ENCODE results near the gene GMPPA.
A peak's percentile ranks its signal among the peaks of the same experiment; 100 is the strongest.

Gene GMPPA

GRCh38 chr2:219547621-219548020 is 48.9 kb downstream of the GMPPA start:
- no peak for DNase-seq (ENCODE audit: low read depth)

GRCh38 chr2:219548990-219549389 is 50.3 kb downstream of the GMPPA start:
- H3K4me3 ChIP-seq (ENCODE audit: low read depth, low read length) = no peak overlapping the region
- DNase-seq (ENCODE audit: low read depth) = no peak

More at GRCh38 chr2:219547621-219548020, 48.9 kb downstream of the GMPPA start:
- H3K4me3 ChIP-seq (ENCODE audit: low read depth, low read length) = no peak overlapping the region

GRCh38 chr2:219549619-219550018 is 50.9 kb downstream of the GMPPA start:
- H3K4me3 ChIP-seq (ENCODE audit: low read depth, low read length) = no peak overlapping the region
- DNase-seq (ENCODE audit: low read depth) = no peak

- H3K4me3 ChIP-seq (ENCODE audit: low read depth, low read length) = peak overlapping the region; percentile 71
- DNase-seq (ENCODE audit: low read depth) = no peak
These were observed 53.0 kb downstream of the GMPPA start for GRCh38 chr2:219551441-219552381.

GRCh38 chr2:219552382-219553167 is 53.9 kb downstream of the GMPPA start:
- DNase-seq (ENCODE audit: low read depth) = peak; percentile 43
- peak overlapping the region; percentile 71 for H3K4me3 ChIP-seq (ENCODE audit: low read depth, low read length)

- H3K4me3 ChIP-seq (ENCODE audit: low read depth, low read length) = peak overlapping the region; percentile 71
These were observed 54.4 kb downstream of the GMPPA start for GRCh38 chr2:219553168-219553417.

GRCh38 chr2:219553463-219553963 is 54.8 kb downstream of the GMPPA start:
- H3K4me3 ChIP-seq (ENCODE audit: low read depth, low read length) = no peak overlapping the region
- no peak for DNase-seq (ENCODE audit: low read depth)

More at GRCh38 chr2:219553168-219553417, 54.4 kb downstream of the GMPPA start:
- DNase-seq (ENCODE audit: low read depth) = no peak

- H3K4me3 ChIP-seq (ENCODE audit: low read depth, low read length) = no peak overlapping the region
- DNase-seq (ENCODE audit: low read depth) = no peak
These were observed 55.7 kb downstream of the GMPPA start for GRCh38 chr2:219554350-219554749.

- H3K4me3 ChIP-seq (ENCODE audit: low read depth, low read length) = no peak overlapping the region
- DNase-seq (ENCODE audit: low read depth) = no peak
These were observed 57.3 kb downstream of the GMPPA start for GRCh38 chr2:219555956-219556355.

- H3K4me3 ChIP-seq (ENCODE audit: low read depth, low read length) = no peak overlapping the region
- DNase-seq (ENCODE audit: low read depth) = no peak
These were observed 57.7 kb downstream of the GMPPA start for GRCh38 chr2:219556413-219556812.

All from skeletal muscle cell (primary cell).